Activated CD8-positive, alpha-beta memory T cell treated with anti-CD3 and anti-CD28 coated beads, Interleukin-2, amount 50 U/mL, for 48 hours (primary cell): ENCODE results near the gene SLC46A1.

Source experiments
- DNase-seq: peaks from one replicate; pipeline ENCODE4 v3.0.0-alpha.2; 2020

SLC46A1 gene

DNA sequence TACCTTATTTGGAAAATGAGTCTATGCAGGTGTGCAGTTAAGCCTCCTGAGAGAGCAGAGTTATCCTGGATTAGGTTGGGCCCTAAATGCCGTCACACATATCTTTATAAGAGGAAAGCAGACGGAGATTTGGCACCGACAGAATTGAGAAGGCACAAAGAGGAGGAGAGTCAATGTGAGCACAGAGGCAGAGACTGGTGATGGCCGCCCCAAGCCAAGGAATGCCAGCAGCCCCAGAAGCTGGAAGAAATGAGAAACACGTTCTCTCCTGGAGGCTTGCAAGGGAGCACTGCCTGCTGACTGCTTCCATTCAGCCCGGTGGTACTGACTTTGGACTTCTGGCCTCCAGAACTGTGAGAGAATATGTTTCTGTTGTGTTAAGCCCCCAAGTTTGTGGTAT is 3.2 kb downstream of the SLC46A1 start:
- no peak for DNase-seq

DNA sequence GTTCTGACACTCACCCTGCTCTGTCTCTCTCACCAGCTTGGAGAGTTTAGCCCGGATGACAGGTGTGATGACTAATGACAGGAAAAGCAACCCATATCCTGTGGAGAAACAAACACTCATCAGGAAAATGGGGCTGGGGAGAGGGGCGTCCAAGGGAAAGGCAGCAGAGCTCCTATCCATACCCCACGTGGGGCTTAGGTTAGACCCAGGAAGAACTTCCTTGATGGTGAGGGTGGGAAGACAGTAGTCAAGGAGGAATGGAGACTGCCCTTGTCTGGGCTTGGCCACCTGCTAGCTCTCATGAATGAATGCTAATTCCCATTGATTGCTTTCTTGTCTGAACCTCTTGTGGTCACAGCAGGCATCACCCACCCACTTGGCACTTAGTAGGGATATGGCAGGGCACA is 3.8 kb downstream of the SLC46A1 start:
- DNase-seq, result no peak

DNA sequence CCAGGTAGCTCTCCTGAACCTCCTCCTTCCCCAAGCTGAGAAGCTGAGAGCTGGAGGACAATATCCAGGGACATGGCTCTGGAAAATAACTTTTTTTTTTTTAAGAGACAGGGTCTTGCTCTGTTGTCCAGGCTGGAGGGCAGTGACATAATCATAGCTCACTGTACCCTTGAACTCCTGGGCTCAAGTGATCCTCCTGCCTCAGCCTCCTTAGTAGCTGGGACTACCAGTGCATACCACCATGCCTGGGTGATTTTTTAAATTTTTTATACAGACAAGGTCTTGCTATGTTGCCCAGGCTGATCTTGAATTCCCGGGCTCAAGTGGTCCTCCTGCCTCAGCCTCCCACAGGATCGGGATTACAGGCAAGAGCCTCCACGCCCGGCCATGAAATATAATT is 6.2 kb downstream of the SLC46A1 start:
- DNase-seq, result no peak

DNA sequence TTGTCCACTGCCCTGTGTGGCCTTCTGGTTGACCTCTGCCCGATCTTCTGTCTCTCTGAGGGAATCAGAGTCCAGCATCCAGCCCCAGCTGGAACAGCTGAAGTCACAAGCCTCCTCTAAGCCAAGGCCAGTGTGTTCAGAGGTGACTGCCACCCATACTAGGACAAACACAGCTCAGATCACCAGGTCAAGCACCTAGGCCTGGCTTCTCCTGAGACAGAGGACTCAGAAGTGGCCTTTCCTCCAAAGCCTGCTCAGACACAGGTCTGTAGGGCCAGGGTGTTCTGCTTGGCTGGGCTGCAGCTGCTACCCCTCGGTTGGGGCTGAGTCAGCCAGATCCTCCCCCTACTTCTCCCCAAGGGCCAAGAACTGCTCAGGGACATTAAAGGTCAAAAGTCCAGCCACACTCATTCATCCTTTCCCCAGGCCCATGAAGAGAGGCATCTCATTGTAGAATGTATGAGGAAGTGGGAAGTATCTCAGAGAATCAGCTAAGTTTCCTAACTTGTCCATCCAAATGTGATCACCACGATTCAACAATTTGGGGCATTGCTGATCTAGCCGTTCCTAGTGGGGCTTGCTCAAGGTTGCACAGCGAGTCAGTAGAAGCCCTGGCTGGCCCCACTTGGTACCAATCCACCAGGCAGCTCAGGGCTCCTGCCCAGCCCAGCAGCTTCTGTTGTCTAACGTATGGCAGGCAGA is 7.6 kb downstream of the SLC46A1 start:
- DNase-seq, result no peak

DNA sequence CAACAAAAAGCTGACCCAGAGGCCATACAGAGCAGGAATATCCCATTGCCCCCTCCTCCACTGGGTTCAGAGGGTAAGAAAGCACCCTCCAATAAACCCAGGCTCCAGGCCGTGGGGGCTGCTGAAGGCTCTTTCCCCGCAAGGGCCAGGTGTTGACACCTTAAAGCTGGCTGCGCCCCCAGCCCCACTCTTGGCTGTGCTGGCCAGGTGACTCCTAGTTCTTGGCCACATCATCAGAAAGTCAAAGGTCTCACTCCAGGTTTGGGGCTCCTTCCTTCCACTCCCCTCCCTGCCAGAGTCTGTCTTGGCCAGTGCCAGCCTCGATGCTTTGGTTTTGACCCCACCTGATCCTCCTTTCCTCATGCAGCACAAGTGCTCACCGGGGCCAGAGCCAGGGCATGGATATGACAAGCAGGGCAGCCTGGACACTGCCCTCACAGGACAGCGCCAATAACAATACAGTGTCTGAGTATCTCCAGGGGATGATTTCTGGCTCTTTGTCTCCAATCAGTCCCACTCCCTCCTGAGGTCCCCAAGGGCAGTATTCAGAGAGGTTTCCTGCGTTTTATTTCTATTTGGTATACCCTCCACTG is 8.2 kb downstream of the SLC46A1 start:
- DNase-seq, result no peak

DNA sequence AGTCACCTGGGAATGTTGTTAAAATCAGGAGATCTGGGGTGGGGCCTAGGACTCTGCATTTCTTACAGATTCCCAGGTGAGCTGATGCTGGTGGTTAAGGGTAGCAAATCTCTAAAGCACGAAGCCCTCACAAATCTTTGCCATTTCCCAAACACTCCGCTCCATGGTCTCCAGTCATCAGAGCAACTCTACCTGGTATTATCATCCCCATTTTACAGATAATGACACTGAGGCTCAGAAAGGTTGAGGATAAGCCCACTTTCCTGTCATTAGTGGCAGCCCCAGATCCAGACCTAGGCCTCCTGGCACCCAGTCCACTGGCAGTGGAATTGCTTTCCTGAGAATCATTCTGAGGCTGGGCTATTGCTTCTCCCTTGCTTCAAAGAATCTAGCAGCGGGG is 8.7 kb downstream of the SLC46A1 start:
- DNase-seq, result no peak

DNA sequence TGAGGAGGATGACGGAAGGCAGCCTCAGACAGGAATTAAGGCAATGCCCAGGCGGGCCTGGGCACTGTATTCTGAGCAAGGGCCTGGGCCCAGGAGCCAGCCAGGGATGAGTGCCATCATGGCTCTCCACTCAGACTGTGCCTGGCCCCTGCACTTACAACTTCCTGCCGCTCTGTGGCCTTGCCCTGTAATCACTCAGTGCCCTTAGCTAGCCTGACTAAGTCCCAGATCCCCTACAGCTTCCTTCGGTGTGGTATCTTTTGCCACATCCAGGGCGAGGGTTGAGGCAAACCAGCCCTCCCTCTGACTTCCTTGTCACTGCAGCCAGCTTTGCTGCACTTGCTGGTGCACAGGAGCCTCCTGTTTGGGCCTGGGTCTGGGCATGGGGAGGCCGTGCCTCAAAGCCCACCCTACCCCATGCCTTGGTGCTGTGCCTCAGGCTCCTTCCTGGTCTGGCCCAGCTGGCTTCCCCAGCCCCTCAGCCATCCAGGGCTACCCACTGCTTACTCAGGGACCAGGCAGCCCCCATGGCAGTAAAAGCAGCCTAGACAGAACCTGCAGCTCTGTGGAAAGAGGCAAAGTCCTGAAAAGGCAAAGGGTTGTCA is 9.3 kb downstream of the SLC46A1 start:
- no peak for DNase-seq

DNA sequence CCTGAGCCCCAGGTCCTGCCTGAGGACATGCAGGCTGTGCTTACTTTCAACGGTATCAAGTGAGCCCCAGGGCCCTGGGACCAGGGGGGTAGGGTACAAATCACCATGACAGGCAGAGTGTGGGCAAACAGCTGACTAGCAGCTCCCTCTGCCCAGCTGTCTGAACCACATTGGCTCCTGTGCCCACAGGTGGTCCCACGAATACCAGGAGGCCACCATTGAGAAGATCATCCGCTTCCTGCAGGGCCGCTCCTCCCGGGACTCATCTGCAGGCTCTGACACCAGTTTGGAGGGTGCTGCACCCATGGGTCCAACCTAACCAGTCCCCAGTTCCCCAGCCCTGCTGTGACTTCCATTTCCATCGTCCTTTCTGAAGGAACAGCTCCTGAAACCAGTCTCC is 10.0 kb downstream of the SLC46A1 start:
- DNase-seq, result no peak

DNA sequence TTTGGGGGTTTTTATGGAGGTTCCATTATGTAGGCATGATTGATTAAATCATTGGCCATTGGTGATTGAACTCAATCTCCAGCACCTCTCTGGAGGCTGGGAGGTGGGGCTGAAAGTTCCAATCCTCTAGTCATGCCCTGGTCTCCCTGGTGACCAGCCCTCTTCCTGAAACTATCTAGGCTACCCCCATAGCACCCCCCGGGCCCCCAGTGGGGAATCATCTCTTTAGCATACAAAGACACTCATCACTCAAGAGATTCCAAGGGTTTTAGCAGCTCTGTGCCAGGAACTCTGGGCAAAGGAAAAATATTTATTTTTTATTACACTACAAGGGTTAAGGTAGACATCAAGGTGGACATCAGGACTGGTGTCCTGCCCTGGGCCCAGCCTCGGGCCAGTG is 10.6 kb downstream of the SLC46A1 start:
- DNase-seq, result no peak

DNA sequence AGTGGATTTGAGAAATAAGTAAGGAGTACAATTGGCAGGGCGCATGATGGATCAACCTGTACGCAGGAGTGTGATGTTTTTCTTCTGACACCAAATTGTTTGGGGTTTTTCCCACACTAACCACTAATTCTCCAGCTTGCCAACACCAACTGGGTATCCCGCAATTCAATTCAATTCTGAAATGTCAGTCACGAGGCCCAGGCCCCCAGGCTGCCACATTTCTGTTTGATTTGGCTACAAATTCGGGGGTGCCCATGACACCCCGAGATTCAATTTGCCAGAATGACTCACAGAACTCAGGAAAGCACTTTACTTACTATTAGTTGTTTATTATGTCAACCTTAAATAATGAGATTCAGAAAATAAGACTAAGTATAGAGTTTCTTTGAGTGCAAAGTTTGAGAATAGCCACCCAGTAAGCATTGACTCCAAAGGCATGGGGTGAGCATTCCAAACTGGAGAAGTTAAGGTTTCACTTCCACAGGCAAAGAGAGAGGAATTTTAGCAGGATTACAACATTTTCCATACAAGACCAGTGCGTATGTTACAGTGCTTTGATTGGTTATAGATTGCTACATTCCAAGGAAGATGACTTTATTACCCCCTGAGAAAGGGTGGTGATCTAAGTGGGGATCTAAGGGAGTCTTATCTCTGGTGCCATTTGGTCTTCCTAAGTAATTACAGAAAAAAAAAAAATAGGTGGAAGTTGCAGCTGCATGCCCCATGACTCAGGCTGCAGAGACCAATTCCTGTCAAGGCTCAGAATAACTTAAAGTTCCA is 11.5 kb downstream of the SLC46A1 start:
- no peak for DNase-seq

DNA sequence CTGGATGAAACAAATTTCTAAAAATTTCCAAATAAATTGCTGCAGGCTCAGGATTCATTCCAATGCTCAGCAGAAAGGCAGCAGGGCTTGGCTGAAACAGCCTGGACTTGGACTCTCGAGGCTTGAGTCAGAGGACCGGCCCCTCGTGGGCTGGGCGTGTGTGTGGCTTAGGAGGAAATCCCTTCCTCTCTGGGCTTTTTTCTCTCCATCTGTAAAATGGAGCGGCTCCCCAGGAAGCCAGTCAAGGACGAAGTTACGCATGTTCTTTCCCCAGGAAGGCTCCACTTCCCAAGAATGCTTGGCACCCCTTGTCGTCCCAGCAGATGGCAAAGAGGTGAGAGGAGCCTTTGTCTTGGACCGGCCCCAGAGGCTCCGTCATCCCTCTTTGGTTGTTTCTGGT is 13.5 kb downstream of the SLC46A1 start:
- DNase-seq, result no peak

DNA sequence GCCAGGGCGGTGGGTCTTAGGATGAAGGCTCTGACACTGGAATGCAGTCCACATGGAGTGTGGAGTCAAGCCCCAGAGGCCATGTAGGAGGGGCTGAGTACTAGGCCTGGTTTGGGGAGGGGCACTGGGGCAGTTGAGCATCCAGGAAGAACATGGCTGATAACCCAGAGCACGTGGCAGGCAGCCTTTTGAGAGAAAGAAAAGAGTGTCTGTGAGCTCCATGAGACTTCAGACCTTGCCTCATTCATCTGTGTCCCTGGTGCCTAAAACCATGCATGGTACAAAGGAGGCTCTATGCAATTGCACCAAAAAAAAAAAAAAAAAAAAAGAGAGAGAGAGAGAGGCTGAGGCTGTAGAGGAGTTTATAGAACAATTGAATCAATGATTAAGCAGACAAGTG is 14.6 kb downstream of the SLC46A1 start:
- DNase-seq, result no peak

DNA sequence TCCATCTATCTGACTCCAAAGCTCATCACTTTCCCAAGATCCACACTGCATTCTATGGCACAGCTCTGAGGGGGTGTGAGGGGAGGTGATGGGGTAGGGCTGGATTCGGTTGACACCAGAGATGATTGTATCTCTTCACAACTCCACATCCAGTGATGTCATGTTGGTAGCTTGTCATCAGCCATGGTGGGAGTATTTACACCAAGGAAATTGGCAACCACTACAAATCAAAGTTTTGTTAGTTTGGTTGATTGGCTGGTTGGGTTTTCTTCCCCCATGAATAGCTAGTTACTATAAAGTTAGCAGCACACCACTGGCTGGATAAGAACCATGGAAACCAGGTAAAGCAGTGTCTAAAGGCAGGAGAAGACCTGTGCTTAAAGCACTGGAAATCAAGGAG is 15.0 kb downstream of the SLC46A1 start:
- DNase-seq, result no peak

DNA sequence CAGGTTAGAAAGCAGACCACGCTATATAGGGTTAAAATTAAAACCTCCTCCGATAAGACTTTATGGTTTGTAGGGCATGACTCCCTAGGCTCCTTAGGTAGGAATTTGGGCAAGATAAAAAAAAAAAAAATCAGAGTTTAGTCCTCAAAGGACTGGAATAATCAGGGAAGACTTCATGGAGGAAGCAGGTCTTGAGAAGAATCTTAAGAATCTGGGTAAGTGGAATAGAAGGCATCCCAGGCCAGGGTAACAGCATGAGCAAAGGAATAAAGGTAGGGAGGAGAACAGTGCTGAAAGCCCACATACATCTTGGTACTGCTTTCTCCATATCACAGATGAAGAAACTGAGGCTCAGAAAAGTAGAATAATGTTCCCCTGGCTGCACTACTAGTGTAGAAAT is 15.4 kb downstream of the SLC46A1 start:
- no peak for DNase-seq

DNA sequence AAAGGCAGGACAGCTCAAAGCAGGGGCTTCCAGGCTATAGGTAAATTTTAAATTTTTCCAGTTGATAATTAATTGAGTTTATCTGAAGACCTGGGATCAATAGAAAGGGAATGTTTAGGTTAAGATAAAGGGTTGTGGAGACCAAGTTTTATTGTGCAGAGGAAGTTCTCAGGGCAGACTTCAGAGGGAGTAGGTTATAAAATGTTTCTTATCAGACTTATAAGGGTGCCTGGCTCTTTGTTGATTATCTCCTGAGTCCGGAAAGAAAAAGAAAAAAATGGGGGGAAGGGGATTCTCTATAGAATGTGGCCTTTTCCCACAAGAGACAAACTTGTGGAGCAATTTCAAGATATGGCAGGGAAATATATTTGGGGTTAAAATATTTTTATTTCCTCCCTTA is 15.9 kb downstream of the SLC46A1 start:
- DNase-seq, result no peak

DNA sequence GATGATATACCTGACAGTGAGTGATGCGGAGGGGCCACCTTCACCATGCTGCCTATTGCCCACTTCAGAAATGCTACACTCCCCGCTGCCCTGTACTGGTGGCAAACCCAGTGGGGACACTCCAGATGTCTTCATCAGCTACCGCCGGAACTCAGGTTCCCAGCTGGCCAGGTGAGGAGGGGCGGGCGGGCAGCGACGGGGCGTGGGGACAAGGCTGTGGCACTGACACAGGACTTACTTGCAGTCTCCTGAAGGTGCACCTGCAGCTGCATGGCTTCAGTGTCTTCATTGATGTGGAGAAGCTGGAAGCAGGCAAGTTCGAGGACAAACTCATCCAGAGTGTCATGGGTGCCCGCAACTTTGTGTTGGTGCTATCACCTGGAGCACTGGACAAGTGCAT is 17.9 kb downstream of the SLC46A1 start:
- DNase-seq, result no peak

DNA sequence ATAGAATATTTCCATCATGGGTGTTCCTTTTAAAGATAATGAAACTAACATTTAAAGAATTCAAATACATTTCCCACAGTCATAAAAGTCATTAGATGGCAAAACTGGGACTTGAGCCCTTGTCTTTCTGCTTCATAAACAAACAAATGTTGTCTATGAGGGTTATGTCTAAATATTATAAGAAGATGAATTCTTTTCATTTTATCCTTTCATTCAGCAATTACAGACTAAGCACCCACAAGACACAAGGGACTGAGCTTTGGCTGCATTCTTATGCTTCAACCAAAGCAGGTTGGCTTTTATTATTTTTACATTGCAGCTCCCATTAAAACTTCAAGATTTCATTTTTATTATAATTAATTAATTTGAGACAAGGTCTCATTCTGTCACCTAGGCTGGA is 19.6 kb downstream of the SLC46A1 start:
- no peak for DNase-seq

DNA sequence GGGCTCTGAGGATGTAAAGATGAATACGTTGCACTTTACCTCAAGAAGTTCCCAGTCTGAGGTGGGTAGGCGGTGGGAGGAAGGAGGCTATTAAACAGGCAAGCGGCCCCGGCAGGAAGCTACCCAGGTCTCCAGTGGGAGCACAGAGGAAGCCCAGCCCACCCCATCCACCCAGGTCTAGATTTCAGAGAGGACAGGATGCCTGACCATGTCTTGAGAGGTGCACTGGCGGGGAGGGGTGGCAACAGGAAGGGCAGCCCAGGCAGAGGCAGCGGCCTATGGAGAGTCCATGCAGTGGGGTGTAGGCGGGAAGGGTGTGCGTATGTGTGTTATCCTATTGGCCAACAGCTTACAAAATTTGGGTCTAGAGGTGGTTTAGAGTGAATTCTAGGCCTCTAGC is 20.6 kb downstream of the SLC46A1 start:
- no peak for DNase-seq

DNA sequence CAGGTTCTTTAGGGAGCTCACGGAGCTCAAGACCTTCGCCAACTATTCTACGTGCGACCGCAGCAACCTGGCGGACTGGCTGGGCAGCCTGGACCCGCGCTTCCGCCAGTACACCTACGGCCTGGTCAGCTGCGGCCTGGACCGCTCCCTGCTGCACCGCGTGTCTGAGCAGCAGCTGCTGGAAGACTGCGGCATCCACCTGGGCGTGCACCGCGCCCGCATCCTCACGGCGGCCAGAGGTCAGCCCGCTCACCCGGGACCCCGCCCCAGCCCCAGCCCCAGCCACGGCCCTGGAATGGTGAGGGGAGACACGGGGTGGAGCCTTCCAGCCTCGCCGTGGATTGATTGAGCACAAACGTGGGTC is 21.0 kb downstream of the SLC46A1 start:
- DNase-seq, result no peak

DNA sequence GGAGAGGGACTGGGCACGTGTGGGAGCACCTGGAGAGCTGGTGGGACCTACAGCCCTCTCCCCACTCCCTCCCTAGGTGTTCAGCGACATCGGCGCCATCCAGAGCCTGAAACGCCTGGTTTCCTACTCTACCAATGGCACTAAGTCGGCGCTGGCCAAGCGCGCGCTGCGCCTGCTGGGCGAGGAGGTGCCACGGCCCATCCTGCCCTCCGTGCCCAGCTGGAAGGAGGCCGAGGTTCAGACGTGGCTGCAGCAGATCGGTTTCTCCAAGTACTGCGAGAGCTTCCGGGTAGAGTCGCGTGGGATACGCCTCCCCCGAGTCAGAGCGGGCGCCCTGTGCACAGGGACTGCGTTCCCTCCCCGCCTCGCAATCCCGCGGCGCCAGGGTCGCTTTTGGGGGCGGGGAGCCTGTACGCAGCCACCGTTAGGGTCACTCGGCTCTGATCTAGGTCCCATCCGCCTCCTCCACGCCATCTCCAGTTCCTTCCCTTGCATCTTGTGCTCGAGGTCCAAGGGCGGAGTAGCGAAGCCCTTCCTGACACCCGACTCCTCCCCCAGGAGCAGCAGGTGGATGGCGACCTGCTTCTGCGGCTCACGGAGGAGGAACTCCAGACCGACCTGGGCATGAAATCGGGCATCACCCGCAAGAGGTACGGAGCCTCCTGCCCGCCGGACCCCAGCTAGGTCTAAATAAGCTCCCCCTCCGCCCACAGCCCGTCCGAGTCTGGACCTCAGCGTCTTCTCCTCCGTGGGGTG is 21.6 kb downstream of the SLC46A1 start:
- peak; percentile 83 for DNase-seq

DNA sequence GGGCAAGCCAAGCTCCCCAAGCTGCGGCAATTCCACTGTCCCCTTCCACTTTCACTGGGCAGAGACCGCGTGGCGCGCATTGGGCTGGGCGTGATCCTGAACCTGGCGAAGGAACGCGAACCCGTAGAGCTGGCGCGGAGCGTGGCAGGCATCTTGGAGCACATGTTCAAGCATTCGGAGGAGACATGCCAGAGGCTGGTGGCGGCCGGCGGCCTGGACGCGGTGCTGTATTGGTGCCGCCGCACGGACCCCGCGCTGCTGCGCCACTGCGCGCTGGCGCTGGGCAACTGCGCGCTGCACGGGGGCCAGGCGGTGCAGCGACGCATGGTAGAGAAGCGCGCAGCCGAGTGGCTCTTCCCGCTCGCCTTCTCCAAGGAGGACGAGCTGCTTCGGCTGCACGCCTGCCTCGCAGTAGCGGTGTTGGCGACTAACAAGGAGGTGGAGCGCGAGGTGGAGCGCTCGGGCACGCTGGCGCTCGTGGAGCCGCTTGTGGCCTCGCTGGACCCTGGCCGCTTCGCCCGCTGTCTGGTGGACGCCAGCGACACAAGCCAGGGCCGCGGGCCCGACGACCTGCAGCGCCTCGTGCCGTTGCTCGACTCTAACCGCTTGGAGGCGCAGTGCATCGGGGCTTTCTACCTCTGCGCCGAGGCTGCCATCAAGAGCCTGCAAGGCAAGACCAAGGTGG is 24.7 kb downstream of the SLC46A1 start:
- no peak for DNase-seq
